ENCODE results near the gene MFAP3. TPM values are rescaled to one million over a fixed set of nuclear protein-coding genes. Genes with fewer than 3 reads are reported as not detected.

The MFAP3 gene
- total and polyA plus RNA-seq, 2 of the 13 experiments (the other 11 are each of a cell fraction or from before 2014, with no cell fraction given), result 12.1 to 28.3 TPM

DNA sequence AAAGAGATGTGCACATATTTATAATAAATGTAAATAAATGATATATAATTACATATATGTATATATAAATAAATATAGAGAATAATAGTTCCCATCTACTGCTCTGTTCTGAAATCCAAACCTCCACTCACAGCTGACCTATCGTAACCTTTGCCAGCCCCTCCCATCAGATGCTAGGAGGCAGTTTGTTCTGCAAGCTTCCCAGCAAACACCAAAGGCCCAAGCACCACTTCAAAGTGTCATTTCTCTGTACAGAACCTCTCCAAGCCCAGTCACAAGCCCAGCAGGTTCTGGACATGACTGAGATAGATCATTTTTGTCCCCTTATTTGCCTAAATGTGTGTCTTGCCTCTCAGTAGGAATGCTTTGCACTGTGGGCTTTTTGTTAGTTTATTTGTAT, 62.4 kb downstream of the MFAP3 start:
- CTCF ChIA-PET (ENCODE audit: low intra/inter-chr PET ratio, low total read pairs), result no interaction called here
- no peaks in the 10 kb centered on the region for H3K4me1 ChIP-seq (ENCODE audit: insufficient read depth, low read length)
- POLR2A ChIA-PET, result no interaction called here
- FAIRE-seq (no peak), DNase-seq (ENCODE audit: low spot score) (no peak), ATAC-seq (no peak)
- H4K20me1 ChIP-seq (ENCODE audit: insufficient read depth, low read length), result no peaks in the 10 kb centered on the region
- no peak overlapping the region for H3K27ac ChIP-seq (ENCODE audit: extremely low read length, insufficient read depth, low read length)
- no peak overlapping the region for H3K4me2 ChIP-seq (ENCODE audit: low read depth, low read length)
- no peak overlapping the region for H2AFZ ChIP-seq (ENCODE audit: low read length)
- BruUV-seq (replicated peaks), result no TSS peak
- WGBS (ENCODE audit: low lambda C conversion rate), result 4% methylated on average over 1 of the region's 1 CpG
- TF ChIP-seq MXD4 (CRISPR knock-in tag; IDR thresholded peaks at IDR 0.05) (no peak), PBX2 (CRISPR knock-in tag; IDR thresholded peaks at IDR 0.05) (no peak), CHD4 (IDR thresholded peaks at IDR 0.05; ENCODE audit: borderline replicate concordance, low read length) (no peak), ZSCAN20 (CRISPR knock-in tag; IDR thresholded peaks at IDR 0.05; ENCODE audit: borderline replicate concordance) (no peak), HOXA3 (CRISPR knock-in tag; IDR thresholded peaks at IDR 0.05) (no peak), GTF2F1 (IDR thresholded peaks at IDR 0.05; ENCODE audit: low read length) (no peak), ZFP36 (IDR thresholded peaks at IDR 0.05; ENCODE audit: borderline replicate concordance, low read depth, low read length, partially characterized antibody) (no peak), ZNF205 (CRISPR knock-in tag; IDR thresholded peaks at IDR 0.05) (no peak), FOSL2 (CRISPR knock-in tag; IDR thresholded peaks at IDR 0.05) (no peak), ARID2 (CRISPR knock-in tag; IDR thresholded peaks at IDR 0.05; ENCODE audit: borderline replicate concordance) (no peak), RBM39 (IDR thresholded peaks at IDR 0.05; ENCODE audit: low read depth, low read length, poor library complexity, severe bottlenecking) (no peak), ZMYM3 (CRISPR knock-in tag; IDR thresholded peaks at IDR 0.05) (no peak), EHMT2 (IDR thresholded peaks at IDR 0.05; ENCODE audit: borderline replicate concordance, low read depth, low read length) (no peak), ZNF7 (CRISPR knock-in tag; IDR thresholded peaks at IDR 0.05) (no peak), SMAD9 (CRISPR knock-in tag; IDR thresholded peaks at IDR 0.05) (no peak), ZNF512 (CRISPR knock-in tag; IDR thresholded peaks at IDR 0.05) (no peak)
- TF ChIP-seq, protein P1, sequence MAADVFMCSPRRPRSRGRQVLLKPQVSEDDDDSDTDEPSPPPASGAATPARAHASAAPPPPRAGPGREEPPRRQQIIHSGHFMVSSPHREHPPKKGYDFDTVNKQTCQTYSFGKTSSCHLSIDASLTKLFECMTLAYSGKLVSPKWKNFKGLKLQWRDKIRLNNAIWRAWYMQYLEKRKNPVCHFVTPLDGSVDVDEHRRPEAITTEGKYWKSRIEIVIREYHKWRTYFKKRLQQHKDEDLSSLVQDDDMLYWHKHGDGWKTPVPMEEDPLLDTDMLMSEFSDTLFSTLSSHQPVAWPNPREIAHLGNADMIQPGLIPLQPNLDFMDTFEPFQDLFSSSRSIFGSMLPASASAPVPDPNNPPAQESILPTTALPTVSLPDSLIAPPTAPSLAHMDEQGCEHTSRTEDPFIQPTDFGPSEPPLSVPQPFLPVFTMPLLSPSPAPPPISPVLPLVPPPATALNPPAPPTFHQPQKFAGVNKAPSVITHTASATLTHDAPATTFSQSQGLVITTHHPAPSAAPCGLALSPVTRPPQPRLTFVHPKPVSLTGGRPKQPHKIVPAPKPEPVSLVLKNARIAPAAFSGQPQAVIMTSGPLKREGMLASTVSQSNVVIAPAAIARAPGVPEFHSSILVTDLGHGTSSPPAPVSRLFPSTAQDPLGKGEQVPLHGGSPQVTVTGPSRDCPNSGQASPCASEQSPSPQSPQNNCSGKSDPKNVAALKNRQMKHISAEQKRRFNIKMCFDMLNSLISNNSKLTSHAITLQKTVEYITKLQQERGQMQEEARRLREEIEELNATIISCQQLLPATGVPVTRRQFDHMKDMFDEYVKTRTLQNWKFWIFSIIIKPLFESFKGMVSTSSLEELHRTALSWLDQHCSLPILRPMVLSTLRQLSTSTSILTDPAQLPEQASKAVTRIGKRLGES (CRISPR knock-in tag; IDR thresholded peaks at IDR 0.05; ENCODE audit: borderline replicate concordance), result no peak
- no peaks in the 10 kb centered on the region for H3K79me2 ChIP-seq (ENCODE audit: insufficient read depth, low read length)
- H3K27me3 ChIP-seq (ENCODE audit: control insufficient read depth in 1 of 2, insufficient read depth in 2 of 2, low read length in 2 of 2), result no peaks in the 10 kb centered on the region
- no peaks in the 10 kb centered on the region for H3K9me3 ChIP-seq (ENCODE audit: low read length)
- no peaks in the 10 kb centered on the region for H3K36me3 ChIP-seq (replicated peaks in 1 of 2; ENCODE audit: control insufficient read depth in 1 of 2, insufficient read depth in 2 of 2, low read length in 2 of 2)
- in situ Hi-C loops (cut with HindIII; ENCODE audit: extremely low pct_ligation_motif_present, low pct_unique_long_range_greater_than_20kb) (no loop called here), intact Hi-C loops (cut with micrococcal nuclease; ENCODE audit: unreplicated experiment) (no loop called here)
- no peak overlapping the region for H3K9ac ChIP-seq (ENCODE audit: insufficient read depth, low read depth, low read length)
- H3K4me3 ChIP-seq (replicated peaks in 1 of 3; ENCODE audit: insufficient read depth in 1 of 3, low read depth in 2 of 3, low read length in 3 of 3), result no peak overlapping the region
